ENCODE measurements around the gene PHF20.

- TF ChIP-seq SNAPC5 (CRISPR knock-in tag; IDR thresholded peaks at IDR 0.05; ENCODE audit: borderline replicate concordance): no peak
- no peak for TF ChIP-seq ZNF263 (CRISPR knock-in tag; IDR thresholded peaks at IDR 0.05)
- no peak for TF ChIP-seq ZNF12 (CRISPR knock-in tag; IDR thresholded peaks at IDR 0.05)
- TF ChIP-seq SMAD1 (CRISPR knock-in tag; IDR thresholded peaks at IDR 0.05; ENCODE audit: borderline replicate concordance, low read depth): no peak
- TF ChIP-seq SALL2 (CRISPR knock-in tag; IDR thresholded peaks at IDR 0.05): no peak
- TF ChIP-seq ARNT (IDR thresholded peaks at IDR 0.05): no peak
- no peak for TF ChIP-seq REPIN1 (CRISPR knock-in tag; IDR thresholded peaks at IDR 0.05; ENCODE audit: borderline replicate concordance, low read depth)
These were observed 219.4 kb downstream of the PHF20 start for GRCh38 chr20:35991142-35991771.
